HG03066 (cell line): ENCODE data around the gene GORASP1.
"Not testable (repeated sequence)": the region's sequence is repeated elsewhere in the genome, so short reads cannot be mapped to it uniquely, and the experiment has no call there.

Experiments used
- ATAC-seq: cut with Tn5 transposase; IDR thresholded peaks from one replicate; pipeline ENCODE4 v1.9.1; 2021; ENCODE audit warnings: low read depth; ENCODE audit not compliant: unreplicated experiment

GORASP1 gene

DNA sequence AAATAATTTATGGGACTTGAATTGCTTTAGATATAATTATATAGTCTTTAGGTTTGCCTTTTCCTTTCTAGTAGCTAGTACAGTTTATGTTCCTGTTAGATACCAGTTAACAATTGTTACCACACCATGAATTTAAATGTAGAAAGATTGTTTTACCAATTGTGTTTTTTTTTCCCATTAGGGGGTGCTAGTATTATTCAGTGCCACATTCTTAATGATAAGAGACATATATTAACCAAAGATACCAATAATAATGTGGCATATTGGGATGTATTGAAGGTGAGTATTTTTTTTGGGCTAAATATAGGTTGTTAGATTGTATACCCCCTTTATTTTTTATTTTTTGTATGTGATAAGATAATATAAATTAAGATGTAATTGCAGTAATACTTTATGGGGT is 27.9 kb downstream of the GORASP1 start:
- no peak for ATAC-seq

DNA sequence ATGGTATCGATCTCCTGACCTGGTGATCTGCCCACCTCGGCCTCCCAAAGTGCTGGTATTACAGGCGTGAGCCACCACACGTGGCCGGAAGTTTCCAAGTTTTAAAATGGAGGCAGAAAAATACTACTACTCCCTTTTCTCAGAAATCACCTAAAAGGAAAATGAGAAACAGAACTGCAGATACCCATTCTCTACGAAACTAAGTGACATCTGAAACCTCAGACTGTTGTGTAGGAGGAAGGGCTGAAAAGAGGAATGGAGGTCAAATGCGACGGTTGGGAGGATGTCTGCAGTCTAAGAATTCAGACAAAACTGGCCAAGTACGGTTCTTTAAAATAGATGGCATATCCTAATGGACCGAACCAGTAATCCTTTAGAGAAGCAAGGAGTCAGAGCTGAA is 31.5 kb downstream of the GORASP1 start:
- ATAC-seq, result no peak

DNA sequence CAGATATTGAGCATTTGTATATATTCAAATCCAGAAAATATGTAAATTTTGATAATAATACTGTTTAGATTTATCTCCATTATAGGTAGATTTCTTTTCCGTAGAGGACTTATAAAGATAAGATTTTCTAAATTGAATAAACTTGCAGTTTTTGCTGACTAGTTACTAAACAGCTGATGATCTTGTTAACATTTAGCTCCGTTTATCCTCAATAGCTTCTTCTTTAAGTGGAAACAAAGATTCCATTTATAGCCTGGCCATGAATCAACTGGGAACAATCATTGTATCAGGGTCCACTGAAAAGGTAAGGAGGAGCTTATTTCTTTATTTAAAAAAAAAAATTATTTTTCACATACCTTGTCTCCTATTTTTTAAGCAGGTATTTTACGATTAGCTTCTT is 38.9 kb downstream of the GORASP1 start:
- no peak for ATAC-seq

DNA sequence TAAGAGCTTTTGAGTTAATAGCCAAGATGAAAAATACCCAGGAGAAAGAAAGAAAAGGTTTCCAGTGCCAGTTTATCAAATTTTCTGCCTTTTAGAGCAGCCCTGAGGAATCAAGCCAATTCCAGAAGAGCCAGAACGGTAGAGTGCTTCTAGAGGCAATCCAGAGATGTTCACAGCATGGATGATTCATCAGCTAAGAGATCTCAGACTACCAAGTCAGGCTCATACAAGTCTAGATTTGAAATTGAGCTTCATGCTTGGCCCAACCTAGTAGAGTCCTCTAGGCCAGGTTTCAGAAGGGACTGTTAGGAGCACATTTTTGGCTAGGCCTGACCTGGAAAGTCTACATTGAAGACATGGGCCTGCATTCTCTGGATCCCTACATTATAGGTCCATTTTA is 40.1 kb downstream of the GORASP1 start:
- ATAC-seq, result no peak

DNA sequence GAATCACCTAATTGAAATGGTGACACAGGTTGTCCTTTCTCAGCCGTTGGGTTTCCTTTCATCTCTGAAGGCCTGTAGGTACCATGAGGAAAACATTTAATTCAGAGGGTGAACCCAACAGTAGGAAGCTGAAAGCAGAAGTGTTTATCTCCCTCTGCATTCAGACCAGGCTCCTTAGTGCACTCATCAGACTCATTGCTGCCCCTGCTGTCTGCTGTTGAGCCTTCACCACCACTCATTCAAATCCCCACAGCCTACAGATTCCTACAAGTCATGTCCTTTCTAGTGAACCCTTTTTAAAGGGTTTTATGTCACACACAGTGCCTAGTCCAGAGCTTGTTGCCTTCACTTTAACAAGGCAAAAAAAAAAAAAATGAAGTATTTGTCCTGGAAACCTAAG is 42.2 kb downstream of the GORASP1 start:
- peak; percentile 93 for ATAC-seq

DNA sequence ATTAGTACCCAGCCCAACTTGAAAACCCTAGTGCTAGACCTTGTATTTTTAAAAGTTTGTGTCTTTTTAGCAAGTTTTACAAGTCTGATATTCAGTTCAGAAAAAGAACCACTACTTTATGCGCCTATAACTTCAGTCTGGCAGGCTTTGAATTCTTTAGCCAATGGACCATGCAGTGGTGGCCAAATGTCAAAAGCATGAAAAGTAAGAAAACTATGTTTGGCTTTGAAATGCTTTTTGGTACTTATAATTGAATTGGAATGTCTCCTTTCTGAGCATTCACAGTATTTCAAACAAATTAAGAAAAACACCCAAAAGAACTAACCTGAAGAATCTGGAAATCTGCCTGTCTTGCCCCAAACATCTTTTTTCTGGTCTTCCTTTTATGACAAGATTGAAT is 42.8 kb downstream of the GORASP1 start:
- ATAC-seq, result no peak

DNA sequence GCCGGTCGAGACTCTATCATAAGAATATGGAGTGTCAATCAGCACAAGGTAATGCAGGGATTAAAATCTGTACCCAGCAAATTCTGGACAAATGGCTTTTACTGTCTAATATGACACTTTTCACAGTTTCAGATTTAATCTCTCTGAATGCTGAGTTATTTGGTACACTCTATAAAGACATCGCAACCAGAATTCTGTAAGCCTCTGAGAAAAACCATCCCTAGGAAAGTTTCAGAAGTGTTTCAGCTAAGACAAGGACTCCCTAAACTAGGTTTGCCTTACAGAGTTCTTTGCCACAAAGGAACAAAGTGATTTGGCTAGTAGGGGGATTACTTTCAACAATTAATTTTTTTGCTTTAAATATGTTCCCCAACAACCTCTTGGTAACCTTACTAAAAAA is 44.3 kb downstream of the GORASP1 start:
- ATAC-seq, result no peak

DNA sequence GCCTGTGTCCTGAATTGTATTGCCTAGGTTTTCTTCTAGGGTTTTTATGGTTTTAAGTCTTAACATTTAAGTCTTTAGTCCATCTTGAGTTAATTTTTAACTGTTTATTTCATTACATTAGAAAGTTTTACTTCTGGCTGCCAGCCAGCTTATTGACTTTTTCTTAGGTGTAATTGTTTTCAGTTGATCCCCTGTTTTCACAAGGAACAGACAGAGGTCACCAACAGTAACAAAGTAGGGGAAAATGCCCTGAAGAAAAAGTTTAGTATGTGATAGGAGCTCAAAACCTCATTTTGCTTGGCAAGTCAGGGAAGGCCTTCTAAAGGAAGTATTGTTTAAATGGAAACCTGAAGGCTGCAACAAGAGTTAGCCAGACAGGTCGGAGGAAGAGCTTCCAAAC is 45.2 kb downstream of the GORASP1 start:
- ATAC-seq, result no peak

DNA sequence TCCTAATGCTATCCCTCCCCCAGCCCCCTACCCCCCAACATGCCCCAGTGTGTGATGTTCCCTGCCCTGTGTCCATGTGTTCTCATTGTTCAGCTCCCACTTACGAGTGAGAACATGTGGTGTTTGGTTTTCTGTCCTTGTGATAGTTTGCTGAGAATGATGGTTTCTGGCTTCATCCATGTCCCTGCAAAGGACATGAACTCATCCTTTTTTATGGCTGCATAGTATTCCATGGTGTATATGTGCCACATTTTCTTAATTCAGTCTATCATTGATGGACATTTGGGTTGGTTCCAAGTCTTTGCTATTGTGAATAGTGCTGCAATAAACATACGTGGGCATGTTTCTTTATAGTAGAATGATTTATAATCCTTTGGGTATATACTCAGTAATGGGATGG is 46.2 kb downstream of the GORASP1 start:
- ATAC-seq, result not testable (repeated sequence)

DNA sequence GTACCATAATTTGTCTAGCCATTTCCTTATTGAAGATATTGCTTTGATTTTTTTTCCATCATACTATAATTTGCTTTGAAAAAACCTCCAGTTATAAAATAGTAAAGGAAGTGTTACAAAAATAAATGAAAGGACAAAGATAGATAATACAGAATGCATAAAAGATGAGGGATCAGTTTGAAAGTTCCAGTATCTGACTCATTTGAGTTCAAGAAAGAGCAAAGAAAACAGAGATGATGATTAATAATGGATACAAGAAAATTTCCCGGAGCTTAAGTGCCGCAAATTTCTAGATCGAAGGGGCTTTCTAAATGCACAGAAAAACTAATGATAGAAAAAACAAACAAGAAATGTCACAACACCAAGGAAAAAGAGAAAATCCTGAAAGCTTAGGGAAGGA is 51.3 kb downstream of the GORASP1 start:
- no peak for ATAC-seq

DNA sequence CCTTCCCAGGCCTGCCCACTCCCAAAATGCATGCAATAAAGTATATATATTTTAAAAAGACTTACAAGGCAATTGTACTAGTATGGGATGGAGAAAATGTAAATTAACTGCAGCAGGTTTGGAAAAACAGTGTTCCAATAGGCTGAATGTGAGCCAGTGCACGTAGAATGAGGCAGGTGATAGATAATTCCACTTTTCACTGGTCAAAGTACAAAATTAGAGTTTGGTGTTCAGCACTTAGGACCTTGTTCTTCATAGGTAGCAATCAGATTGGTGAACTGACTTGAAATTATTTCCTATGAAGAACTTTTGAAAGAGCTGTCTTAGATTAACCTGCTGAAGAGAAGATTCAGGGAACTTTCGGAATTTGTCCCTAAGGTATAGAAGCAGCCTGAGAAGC is 53.7 kb downstream of the GORASP1 start:
- ATAC-seq, result no peak

DNA sequence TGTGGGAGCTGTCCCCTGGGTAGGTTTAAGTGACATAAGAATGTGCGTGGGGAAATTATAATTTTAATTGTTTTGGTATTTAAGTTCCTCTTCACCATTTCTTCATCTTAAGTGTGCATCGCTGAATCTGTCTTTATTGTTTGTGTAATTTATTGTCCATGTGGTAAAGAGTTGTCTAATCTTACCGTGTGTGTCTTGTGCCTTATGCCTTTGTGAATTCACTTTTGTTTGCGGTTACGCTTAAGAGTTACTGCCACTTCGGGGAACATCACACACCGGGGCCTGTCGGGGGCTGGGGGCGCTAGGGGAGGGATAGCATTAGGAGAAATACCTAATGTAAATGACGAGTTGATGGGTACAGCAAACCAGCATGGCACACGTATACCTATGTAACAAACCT is 54.8 kb downstream of the GORASP1 start:
- no peak for ATAC-seq

DNA sequence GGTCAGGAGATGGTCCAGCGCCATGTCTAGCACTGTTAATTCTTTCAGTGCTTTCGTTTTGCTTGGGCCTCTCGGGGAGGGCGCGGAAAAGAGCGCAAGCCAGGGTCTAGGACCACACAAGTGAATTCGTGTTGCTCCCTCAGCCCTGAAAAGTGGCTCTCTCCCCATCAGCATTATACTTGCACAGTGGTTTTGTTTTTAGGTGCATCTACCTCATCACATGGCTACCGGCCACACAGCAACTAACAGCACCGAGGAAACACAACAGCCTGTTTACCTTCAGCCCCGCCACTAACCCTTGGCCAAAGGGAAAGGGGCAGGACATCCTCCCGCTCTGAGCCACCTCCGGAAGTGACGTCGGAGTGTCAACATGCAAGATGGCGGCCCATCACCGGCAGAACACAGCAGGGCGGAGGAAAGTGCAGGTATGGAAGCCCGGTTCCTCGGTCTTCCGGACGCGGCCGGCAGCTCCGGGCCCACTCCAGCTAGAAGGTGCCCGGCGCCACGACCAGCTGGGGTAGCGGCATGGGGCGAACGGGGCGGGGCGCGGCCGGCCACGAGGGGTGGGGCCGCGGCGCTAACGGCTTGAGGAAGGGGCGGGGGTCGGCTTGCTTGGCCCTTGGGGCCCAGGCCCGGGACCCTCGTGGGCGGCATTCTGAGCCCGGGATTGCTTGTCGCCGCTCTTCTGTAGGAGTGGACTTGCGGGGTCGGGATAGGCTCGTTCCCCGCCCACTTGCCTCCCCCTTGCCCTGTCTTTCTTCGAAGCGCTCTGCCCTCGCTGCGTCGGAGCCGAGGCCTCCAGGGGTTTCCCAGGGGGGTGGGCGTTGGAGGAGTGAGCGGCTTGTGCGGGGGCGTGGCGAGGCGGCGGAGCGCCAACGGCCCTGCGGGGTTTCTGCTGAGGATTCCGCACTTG is 55.5 kb downstream of the GORASP1 start, which contains the start of the genes SCN11A and WDR48:
Gene SCN11A (minus strand): TSS at position 296 of the 913 bp plus-strand sequence. CDS start 101,582 bp downstream, outside the sequence.
Gene WDR48 (plus strand): TSS at position 368 of the 913 bp plus-strand sequence. CDS start 10 bp downstream, at position 378.
- ATAC-seq, result peak; percentile 99

DNA sequence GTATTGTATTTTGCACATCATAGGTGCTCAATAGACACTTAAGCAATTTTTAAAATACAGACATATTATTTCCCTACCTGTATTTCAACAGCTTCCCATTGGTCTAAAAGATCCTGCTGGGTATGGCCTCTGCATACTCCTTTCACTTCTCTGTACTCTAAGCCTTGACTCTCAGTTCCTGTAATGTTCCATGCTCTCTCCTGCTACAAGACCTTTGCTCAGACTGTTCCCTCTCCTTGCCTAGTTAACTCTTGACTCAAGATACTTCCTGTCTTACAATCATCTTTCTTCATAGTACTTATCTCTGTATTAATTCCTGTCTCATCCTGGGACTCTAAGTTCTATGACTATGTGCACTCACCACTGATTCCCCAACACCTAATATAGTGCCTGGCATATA is 57.4 kb downstream of the GORASP1 start:
- no peak for ATAC-seq
